Measurements from ENCODE around the gene OPN5. TPM values are rescaled to one million over a fixed set of nuclear protein-coding genes. Genes with fewer than 3 reads are reported as not detected.

OPN5 gene
- total RNA-seq, 1 donor from 2014 or later = not detected

DNA sequence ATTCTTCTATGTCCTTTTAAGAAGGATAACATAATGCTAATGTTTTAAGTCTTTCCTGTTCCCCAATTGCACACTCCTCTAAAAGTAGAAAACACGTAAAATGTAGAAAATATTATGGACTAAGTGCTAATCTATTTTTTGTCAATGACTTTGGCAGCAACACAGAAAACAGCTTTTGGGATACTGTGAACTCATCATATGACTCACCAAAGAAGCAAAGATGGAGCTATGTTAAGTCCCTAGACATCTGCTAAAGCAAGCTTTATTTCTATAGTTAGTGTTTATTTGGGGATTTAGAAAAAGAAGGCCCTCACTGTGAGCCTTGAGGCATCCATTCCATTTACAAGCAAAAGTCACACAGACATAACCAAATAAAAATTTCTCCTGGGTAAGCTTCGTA is 23.0 kb downstream of the OPN5 start:
- TF ChIP-seq CTCF (conservative IDR thresholded peaks at IDR 0.05; ENCODE audit: low read depth, low read length) = no peak
- DNase-seq (ENCODE audit: low read depth) = no peak
- no peak overlapping the region for H3K4me3 ChIP-seq (ENCODE audit: low read depth, low read length)

GRCh38 chr6:47809873-47810272 is 28.0 kb downstream of the OPN5 start:
- H3K4me3 ChIP-seq (ENCODE audit: low read depth, low read length) = no peak overlapping the region
- no peak for DNase-seq (ENCODE audit: low read depth)
- no peak for TF ChIP-seq CTCF (conservative IDR thresholded peaks at IDR 0.05; ENCODE audit: low read depth, low read length)

GRCh38 chr6:47810885-47811284 is 29.1 kb downstream of the OPN5 start:
- no peak overlapping the region for H3K4me3 ChIP-seq (ENCODE audit: low read depth, low read length)
- DNase-seq (ENCODE audit: low read depth) = no peak
- peak; percentile 33 for TF ChIP-seq CTCF (conservative IDR thresholded peaks at IDR 0.05; ENCODE audit: low read depth, low read length)

- TF ChIP-seq CTCF (conservative IDR thresholded peaks at IDR 0.05; ENCODE audit: low read depth, low read length) = no peak
- no peak overlapping the region for H3K4me3 ChIP-seq (ENCODE audit: low read depth, low read length)
- no peak for DNase-seq (ENCODE audit: low read depth)
Observed at GRCh38 chr6:47811443-47811842, 29.6 kb downstream of the OPN5 start.

- no peak for TF ChIP-seq CTCF (conservative IDR thresholded peaks at IDR 0.05; ENCODE audit: low read depth, low read length)
- no peak overlapping the region for H3K4me3 ChIP-seq (ENCODE audit: low read depth, low read length)
- no peak for DNase-seq (ENCODE audit: low read depth)
Observed at GRCh38 chr6:47817749-47818148, 35.9 kb downstream of the OPN5 start.

DNA sequence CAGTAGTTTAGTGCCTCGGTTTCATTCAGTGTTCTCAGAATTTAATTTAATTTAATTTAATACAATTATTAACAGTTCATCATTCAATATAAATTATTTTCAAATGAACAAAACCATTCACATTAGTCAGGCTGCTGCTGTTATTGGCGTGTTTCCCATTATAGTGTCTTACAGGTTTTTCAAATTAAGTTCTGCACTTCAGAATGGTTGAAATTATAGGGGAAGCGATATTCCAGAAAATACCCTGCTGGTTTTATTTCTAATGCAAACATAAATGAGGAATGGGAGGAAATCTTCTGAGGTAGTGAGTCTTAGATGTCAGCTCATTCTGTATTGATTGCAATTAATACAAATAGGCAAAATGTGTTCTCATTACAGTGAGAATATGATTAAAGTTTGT is 37.6 kb downstream of the OPN5 start:
- DNase-seq (ENCODE audit: low read depth) = no peak
- TF ChIP-seq CTCF (conservative IDR thresholded peaks at IDR 0.05; ENCODE audit: low read depth, low read length) = no peak
- no peak overlapping the region for H3K4me3 ChIP-seq (ENCODE audit: low read depth, low read length)

GRCh38 chr6:47822856-47823554 is 41.2 kb downstream of the OPN5 start:
- no peak for DNase-seq (ENCODE audit: low read depth)
- TF ChIP-seq CTCF (conservative IDR thresholded peaks at IDR 0.05; ENCODE audit: low read depth, low read length) = no peak

More at GRCh38 chr6:47822856-47823554, 41.2 kb downstream of the OPN5 start:
- H3K4me3 ChIP-seq (ENCODE audit: low read depth, low read length) = no peak overlapping the region
